HG03378 (cell line): Measurements from ENCODE around the gene RAI1.
"Not testable (repeated sequence)": the region's sequence is repeated elsewhere in the genome, so short reads cannot be mapped to it uniquely, and the experiment has no call there.

Experiments
- ATAC-seq: cut with Tn5 transposase; IDR thresholded peaks from one replicate; pipeline ENCODE4 v1.9.1; 2021; ENCODE audit warnings: mild to moderate bottlenecking, moderate library complexity; ENCODE audit not compliant: unreplicated experiment

RAI1 gene, protein sequence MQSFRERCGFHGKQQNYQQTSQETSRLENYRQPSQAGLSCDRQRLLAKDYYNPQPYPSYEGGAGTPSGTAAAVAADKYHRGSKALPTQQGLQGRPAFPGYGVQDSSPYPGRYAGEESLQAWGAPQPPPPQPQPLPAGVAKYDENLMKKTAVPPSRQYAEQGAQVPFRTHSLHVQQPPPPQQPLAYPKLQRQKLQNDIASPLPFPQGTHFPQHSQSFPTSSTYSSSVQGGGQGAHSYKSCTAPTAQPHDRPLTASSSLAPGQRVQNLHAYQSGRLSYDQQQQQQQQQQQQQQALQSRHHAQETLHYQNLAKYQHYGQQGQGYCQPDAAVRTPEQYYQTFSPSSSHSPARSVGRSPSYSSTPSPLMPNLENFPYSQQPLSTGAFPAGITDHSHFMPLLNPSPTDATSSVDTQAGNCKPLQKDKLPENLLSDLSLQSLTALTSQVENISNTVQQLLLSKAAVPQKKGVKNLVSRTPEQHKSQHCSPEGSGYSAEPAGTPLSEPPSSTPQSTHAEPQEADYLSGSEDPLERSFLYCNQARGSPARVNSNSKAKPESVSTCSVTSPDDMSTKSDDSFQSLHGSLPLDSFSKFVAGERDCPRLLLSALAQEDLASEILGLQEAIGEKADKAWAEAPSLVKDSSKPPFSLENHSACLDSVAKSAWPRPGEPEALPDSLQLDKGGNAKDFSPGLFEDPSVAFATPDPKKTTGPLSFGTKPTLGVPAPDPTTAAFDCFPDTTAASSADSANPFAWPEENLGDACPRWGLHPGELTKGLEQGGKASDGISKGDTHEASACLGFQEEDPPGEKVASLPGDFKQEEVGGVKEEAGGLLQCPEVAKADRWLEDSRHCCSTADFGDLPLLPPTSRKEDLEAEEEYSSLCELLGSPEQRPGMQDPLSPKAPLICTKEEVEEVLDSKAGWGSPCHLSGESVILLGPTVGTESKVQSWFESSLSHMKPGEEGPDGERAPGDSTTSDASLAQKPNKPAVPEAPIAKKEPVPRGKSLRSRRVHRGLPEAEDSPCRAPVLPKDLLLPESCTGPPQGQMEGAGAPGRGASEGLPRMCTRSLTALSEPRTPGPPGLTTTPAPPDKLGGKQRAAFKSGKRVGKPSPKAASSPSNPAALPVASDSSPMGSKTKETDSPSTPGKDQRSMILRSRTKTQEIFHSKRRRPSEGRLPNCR (N-terminal part only)

DNA sequence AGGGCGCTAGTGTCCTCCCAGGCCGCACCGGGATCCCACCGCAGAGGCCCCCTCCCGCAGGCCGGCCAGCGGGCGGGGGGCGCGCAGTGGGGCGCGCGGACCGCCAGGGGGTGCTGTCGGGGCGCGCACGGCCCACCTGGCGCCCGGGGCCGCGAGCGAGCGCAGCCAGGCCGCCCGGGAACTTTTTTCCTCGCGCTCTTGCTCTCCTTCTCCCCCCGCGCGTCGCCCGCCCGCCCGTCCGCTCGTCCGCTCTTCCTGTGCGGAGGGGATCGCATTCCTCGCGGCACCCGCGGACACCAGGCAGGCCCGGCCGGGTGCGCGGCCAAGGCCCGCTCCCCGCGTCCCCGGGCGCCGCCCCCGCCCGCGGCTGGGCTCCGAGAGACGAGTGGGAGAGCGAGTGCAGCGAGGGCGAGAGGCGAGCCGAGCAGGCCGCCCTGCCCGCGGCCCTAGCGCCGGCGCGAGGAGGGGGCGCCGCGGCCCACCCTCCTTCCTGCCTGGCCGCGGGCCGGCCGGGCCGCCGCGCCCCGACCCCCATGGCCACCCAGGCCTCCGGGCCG lies at the start of gene RAI1:
Gene RAI1 (plus strand): TSS at position 272 of the 557 bp plus-strand sequence. CDS start 111,491 bp downstream, outside the sequence.
- ATAC-seq, result no peak

DNA sequence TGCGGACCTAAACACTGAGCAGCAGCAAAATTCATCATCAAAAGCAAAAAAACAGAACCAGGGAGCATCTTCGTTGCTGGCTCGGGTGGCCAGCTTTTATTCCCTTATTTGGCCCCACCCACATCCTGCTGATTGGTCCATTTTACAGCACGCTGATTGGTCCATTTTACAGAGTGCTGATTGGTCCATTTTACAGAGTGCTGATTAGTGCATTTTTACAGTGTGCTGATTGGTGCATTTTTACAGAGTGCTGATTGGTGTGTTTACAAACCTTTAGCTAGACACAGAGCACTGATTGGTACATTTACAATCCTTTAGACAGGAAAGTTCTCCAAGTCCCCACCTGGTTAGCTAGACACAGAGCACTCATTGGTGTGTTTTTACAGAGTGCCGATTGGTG lies 48.6 kb upstream of the RAI1 start:
- not testable (repeated sequence) for ATAC-seq

DNA sequence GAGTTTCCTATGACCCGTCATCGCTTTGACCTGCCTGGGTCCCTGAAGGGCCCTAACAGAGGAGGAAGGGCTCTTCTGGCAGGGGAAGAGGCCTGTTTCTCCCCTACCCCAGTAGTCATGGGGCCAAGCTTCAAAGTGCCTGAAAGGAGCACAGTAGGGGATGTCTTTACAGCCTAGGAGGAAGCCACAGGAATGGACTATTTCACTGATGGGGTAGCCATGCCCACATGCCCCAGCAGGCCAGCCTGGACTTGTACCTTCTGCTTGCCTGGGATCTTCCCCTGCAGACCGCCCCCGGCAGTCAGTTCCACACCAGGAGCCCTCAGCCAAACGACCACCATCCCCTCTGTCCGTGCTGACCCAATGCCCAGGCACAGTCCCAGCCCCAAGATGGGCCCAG lies 47.9 kb upstream of the RAI1 start:
- ATAC-seq, result no peak

DNA sequence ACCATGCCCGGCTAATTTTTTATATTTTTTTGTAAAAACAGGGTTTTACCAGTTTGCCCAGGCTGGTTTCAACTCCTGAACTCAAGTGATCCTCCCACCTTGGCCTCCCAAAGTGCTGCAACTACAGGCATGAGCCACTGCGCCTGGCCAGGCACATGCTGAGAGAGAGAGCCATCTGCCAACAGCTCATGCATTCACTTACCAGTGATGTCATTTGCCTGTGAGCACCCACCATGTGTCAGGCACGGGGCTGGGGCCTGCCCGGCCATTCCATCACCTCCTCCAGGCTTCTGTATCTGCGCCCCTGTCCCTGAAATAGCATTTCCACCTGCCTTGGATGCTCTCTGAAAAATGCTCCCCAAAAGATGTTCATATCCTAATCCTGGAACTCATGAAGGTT lies 46.1 kb upstream of the RAI1 start:
- no peak for ATAC-seq

DNA sequence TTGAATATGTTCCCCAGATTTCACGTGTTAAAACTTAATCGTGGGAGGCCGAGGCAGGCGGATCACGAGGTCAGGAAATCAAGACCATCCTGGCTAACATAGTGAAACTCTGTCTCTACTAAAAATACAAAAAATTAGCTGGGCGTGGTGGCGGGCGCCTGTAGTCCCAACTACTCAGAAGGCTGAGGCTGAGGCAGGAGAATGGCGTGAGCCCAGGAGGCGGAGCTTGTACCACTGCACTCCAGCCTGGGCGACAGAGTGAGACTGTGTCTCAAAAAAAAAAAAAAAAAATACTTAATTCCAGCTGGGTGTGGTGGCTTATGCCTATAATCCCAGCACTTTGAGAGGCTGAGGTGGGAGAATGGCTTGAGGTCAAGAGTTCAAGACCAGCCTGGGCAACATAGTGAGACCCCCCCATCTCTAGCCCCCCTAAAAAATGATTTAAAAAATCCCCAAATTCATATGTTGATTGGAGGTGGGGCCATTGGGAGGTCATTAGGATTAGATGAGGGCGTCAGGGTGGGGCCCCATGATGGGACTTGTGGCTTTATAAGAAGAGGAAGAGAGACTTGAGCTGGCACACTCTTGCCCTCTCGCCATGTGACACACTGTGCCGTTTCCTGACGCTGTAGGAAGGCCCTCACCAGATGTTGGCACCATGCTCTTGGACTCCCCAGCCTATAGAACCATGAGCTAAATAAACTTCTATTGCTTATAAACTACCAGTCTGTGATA lies 45.6 kb upstream of the RAI1 start:
- ATAC-seq, result not testable (repeated sequence)

DNA sequence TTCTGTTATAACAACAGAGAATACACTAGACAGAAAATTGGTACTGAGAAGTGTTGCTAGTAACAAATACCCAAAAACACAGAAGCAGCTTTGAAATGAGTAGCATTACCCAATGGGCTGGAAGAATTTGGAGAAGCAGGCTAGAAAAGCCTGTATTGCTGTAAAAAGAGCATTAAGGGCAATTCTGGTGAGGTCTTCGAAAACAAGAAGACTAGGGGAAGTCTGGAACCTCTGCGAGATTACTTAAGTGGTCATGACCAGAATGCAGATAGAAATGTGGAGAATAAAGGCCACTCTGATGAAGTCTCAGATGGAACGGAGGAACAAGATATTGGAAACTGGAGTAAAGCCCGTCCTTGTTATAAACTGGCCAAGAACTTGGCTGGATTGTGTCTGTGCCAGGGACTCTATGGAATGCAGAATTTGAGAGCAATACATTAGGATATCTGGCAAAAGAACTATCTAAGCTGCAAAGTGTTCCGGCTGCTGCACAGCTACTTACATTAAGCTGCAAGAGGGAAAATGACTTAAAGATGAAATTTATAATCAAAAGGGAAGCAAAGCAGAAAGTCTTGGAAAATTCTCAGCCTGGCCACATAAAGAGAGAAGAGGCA lies 44.9 kb upstream of the RAI1 start:
- ATAC-seq, result no peak

DNA sequence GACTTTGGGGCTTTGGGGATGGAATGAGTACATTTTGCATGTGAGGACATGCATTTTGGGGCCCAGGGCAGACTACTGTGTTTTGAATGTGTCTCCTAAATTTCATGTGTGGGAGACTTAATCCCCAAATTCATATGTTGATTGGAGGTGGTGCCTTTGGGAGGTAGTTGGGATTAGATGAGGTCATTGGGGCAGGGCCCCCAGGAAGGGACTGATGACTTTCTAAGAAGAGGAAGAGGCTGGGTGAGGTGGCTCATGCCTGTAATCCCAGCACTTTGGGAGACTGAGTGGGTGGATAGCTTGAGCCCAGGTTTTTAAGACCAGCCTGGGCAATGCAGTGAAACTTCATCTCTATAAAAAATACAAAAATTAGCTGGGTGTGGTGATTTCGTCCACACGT lies 42.8 kb upstream of the RAI1 start:
- no peak for ATAC-seq

DNA sequence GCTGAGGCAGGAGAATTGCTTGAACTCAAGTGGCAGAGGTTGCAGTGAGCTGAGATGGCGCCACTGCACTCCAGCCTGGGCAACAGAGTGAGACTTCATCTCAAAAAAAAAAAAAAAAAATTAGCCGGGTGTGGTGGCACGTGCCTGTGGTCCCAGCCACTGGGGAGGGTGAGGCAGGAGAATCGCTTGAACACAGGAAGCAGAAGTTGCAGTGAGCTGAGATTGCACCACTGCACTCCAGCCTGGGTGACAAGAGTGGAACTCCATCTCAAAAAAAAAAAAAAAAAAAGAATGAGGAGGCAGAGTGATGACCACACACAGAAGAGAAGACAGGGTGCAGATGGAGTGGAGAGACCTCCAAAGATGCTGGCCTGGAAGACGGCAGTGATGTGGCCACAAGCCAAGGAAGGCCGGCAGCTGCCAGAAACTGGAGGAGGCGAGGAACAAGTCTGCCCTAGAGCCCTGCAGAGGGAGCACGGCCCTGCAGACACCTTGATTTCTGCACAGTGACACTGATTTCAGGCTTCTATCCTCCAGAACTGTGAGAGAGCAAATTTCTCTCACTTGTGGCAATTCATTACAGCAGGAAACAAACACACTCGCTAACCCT lies 41.5 kb upstream of the RAI1 start:
- not testable (repeated sequence) for ATAC-seq

DNA sequence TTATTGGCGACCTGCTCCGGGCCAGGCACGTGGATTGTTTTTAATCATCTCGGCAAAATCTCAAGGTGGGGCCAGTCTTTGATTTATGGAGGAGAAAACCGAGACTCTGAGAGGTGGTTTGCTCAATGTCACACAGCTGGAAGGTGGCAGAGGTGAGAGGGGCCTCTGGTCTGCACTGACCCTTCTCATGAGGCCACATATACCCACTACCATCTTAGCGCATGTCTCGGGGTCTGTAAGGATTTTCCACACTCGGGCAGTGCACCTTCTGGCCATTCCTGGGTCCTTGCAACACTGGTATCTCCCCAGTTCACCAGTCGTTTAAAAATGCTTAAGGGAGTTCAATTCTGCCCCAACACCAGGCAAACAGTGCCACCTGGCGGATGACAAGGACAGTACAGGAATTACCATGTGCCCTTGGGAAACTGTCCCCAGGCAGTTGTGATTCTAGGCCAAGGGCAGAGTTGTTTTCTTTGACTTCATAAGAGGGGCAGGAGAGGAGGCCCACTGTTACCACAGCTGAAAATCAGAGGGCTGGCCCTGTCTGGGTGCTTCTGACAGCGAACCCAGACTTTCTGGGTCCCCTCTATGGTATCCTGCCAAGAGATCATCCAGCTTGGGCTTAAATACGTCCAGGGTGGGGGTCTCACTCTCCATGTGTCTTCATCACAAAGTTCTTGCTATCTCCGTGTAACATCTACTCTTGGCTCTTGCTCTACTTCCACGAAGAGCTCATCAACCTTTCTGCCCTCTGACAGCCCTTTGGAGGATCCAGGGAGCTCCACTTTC lies 39.4 kb upstream of the RAI1 start:
- no peak for ATAC-seq

DNA sequence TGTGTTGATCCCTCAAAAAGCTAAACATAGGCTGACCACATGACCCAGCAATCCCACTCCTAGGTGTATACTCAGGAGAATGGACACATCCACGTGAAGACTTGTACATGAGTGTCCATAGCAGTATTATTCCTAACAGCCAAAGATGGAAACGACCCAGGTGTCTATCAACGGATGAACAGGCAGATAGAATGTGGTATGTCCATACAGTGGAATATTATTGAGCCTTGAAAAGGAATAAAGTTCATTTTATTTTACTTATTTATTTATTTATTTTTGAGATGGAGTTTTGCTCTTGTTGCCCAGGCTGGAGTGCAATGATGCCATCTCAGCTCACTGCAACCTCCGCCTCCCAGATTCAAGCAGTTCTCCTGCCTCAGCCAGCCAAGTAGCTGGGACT lies 36.1 kb upstream of the RAI1 start:
- ATAC-seq, result not testable (repeated sequence)

DNA sequence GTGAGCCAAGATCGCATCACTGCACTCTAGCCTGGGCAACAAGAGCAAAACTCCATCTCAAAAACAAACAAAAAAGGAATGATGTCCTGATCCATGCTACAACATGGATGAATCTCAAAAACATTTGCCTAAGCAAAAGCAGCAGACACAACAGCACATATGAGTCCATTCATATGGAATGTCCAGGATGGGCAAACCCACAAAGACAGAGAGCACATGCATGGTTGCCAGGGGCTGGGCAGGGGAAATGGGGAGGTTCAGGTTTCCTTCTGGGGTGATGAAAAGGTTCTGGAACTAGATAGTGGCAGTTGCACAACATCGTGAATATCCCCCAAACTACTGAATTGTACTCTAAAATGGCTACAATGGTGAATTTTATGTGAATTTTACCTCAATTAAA lies 35.3 kb upstream of the RAI1 start:
- ATAC-seq, result no peak

DNA sequence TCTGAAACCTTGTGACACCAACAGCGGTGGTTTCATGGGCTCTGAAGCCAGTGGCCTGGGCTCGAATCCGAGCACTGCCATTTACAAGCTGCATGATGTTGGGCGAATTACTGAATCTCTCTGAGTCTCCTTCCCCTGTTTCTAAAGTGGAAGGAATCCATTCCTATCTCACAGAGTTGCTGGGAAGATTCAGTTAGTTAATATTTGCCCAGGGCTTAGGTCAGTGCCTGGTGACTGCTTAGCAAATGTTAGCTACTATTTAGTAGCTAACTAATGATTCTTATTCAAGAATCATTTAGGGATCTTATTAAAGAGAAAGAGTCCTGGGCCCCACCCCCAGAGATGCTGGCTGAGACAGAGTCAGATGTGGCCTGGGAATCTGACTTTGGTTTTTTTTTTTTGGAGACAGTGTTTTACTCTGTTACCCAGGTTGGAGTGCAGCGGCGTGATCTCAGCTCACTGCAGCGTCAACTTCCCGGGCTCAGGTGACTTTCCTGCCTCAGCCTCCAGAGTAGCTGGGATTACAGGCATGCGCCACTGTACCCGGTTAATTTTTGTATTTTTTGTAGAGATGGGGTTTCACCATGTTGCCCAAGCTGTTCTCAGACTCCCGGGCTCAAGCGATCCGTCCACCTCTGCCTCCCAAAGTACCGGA lies 33.6 kb upstream of the RAI1 start:
- ATAC-seq, result no peak

DNA sequence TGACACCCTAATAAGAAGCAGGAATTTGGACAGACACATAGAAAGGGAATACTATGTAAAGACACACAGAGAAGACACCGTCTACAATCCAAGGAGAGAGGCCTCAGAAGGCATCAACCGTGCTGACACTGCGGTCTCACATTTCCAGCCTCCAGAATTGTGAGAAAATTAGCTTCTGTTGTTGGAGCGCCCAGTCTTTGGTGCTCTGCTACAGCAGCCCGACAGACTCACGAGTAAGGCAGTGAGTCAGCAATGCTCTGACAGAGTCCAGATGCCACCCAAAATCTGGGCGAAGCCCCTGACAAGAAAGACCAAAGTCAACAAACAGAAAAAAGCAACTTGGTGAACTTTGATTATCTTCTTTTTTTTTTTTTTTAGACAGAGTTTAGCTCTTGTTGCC lies 32.5 kb upstream of the RAI1 start:
- ATAC-seq, result no peak

DNA sequence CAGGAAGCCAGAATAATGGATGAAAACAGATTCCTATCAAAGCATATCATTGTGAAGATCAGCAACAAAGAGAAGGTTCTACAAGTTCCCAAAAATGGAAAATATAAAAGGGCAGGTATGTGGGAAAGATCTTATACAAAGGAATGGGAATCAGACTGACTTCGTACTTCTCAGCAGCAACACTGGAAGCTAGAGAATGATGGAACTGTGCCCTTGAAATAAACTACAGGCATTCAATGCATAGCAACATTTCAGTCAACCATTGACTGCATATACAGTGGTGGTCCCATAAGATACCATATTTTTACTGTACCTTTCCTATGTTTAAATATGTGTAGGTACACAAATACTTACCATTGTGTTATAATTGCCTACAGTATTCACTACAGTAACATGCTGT lies 30.3 kb upstream of the RAI1 start:
- no peak for ATAC-seq

DNA sequence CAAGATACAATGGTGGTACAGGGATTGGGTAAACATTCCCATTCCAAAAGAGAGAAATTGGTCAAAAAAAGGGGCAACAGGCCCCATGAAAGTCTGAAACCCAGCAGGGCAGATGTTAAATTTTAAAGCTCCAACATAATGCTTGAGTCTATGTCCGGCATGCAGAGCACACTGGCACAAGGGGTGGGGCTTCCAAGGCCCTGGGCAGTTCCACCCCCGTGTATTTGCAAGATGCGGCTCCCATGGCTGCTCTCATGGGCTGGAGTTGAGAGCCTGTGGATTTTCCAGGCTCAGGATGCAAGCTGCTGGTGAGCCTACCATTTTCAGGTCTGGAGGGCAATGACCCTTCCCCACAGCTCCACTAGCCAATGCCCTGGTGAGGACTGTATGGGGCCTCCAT lies 27.9 kb upstream of the RAI1 start:
- ATAC-seq, result no peak

DNA sequence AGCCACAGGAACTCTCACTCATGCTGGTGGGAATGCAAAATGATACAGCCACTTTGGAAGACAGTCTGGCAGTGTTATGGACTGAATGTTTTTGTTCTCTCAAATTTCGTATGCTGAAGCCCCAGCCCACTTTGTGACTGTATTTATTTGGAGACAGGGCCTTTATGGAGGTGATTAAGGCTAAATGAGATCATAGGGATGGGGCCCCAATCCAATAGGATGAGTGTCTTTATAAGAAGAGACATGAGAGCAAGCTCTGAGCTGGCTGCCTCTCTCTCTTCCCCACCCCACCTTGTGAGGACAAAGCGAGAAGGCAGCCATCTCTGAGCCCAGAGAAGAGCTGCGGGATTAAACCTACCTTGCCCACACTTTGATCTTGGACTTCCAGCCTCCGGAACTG lies 21.9 kb upstream of the RAI1 start:
- ATAC-seq, result no peak

DNA sequence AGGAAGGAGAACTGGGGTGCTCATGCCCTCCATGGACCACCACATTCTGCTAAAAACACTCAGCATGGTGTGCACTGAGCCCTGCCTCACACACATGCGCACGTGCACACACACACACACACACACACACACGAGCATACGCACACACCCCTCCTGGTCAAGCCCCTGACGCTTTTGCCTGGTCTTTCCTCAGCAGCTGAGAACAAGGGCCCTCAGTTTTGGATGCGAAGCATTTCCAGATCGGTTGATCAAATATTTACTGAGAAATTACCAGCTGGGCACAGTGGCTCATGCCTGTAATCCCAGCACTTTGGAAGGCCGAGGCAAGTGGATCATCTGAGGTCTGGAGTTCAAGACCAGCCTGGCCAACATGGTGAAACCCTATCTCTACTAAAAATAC lies 20.1 kb upstream of the RAI1 start:
- no peak for ATAC-seq

DNA sequence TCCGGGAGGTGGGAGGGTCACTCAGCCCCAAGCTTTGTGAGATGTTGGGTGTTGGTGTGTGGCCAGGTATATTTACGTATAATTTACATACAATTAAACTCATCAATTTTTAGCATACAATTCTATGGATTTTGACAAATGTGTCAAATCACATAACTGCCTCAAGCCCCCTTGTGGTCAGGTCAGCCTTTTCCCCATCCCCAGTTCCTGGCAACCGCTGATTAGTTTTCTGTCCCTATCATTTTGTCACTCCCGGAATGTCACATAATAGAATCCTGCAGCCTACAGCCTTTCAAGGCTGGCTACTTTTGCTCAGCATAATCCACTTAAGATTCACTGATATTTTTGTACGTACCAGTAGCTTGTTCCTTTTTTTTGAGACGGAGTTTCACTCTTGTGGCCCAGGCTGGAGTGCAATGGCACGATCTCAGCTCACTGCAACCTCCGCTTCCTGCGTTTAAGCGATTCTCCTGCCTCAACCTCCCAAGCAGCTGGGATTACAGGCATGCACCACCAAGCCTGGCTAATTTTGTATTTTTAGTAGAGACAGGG lies 19.3 kb upstream of the RAI1 start:
- ATAC-seq, result no peak
